Measurements from ENCODE around the gene SLC1A4.

SLC1A4 gene

DNA sequence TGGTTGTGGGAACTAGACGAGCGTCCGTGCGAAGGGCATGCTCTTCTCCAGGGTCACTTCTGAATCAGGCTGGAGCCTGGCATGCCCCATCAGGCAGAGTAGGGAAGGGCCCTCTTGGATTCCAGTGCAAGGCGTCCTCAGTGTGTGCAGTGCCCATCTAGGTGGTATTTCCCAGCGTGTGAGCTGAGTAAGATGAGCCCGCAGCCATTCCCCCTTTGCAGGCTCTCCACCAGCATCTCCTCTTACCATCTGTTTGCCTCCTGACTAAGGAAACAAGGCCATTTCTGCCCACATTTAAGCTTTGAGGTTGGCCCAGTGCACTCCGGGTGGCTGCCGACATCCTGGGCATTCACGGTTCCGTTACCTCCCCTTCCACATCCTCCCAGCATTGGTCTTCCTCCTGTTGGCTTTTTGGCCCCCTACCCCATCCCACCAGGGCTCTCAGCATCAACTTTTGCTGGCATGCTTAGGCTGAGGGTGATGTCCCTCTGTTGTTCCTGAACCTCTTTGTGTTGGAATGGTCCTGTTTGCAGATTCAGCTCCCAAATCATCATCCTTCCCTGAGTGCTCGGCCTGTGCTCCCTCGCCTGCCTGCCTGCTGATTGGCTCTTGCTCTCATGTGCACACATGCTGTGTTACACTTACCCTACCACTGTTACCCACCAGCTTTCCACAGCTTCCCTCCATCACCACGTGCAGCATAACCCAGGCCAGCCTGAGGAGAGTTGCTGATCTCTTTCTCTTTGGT, 78.8 kb downstream of the SLC1A4 start:
- no peak for FAIRE-seq
- no peak for DNase-seq (ENCODE audit: insufficient read length, low spot score)

DNA sequence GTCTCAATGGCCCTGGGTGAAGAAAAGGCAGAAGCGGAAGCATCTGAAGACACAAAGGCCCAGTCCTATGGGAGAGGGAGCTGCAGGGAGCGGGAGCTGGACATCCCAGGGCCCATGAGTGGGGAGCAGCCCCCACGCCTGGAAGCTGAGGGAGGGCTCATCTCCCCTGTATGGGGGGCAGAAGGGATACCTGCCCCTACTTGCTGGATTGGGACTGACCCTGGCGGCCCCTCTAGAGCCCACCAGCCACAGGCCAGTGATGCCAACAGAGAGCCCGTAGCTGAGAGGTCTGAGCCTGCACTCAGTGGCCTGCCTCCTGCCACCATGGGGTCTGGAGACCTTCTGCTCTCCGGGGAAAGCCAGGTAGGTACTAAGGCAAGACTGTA, 80.2 kb downstream of the SLC1A4 start:
- FAIRE-seq (no peak), DNase-seq (ENCODE audit: insufficient read length, low spot score) (no peak)

DNA sequence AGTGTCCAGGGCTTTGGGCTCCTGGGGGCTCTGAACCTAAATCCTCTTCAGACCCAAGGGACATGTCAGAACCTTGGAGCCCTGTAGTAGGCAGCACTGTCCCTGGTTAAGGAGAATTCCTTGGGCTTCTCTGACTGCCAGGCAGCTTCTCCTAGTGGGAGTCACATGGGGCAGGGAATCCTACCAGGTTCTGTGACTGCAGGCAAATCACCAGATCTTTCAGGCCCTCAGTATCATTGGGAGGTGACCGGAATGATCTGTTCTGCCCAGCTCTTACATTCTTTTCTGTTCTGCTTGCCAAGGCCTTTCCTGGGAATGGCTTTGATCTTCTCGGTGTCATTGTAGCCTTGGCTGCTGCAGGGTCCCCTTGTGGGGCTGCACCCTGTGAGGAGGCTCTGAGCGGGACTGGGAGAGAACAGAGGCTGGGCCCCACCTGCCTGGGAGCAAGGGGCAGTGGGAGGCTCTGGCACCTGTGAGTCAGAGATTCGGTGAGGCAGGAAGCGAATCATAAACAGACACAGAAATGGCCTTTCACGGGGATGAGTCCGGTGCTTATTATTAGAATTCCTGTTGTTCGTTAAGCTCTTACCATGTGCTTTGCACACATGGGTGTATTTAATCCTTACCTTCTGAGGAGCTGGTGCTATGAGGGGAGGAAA, 81.1 kb downstream of the SLC1A4 start:
- FAIRE-seq (no peak), DNase-seq (ENCODE audit: insufficient read length, low spot score) (no peak)

DNA sequence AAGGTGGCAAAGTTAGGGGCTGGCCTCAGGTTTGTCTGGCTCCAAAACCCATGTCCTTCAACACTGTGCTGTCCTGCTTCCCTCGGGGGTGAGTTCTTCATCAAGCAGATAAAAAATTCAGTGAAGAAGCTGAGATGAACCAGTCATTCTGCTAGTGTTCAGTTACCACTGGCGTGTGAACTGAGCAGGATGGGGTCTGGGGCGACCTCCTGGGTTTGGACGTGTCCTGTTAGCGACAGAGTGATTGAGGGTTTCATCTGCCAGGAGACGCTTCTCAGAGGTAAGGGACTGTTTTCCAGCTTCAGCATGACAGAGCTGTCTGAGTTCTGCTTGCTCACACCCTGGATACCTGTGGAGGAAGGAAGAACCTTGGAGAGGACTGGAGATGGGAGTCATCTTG, 81.7 kb downstream of the SLC1A4 start:
- FAIRE-seq (no peak), DNase-seq (ENCODE audit: insufficient read length, low spot score) (no peak)

DNA sequence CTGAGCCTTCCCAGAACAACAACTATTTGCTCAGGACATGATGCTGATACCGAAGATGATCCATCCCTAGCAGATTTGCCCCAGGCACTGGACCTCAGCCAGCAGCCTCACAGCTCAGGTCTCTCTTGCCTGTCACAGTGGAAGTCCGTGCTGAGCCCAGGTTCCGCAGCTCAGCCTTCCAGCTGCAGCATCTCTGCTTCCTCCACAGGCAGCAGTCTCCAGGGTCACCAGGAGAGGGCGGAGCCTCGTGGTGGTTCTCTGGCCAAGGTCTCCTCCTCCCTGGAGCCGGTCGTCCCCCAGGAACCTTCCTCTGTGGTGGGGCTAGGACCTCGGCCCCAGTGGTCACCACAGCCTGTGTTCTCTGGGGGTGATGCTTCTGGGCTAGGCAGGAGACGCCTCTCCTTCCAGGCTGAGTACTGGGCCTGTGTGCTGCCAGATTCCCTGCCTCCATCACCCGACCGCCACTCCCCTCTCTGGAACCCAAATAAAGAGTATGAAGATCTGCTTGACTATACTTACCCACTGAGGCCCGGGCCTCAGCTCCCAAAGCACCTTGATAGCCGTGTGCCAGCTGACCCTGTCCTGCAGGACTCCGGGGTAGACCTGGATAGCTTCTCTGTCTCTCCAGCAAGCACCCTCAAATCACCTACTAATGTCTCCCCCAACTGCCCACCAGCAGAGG, 82.4 kb downstream of the SLC1A4 start:
- FAIRE-seq (no peak), DNase-seq (ENCODE audit: insufficient read length, low spot score) (no peak)

DNA sequence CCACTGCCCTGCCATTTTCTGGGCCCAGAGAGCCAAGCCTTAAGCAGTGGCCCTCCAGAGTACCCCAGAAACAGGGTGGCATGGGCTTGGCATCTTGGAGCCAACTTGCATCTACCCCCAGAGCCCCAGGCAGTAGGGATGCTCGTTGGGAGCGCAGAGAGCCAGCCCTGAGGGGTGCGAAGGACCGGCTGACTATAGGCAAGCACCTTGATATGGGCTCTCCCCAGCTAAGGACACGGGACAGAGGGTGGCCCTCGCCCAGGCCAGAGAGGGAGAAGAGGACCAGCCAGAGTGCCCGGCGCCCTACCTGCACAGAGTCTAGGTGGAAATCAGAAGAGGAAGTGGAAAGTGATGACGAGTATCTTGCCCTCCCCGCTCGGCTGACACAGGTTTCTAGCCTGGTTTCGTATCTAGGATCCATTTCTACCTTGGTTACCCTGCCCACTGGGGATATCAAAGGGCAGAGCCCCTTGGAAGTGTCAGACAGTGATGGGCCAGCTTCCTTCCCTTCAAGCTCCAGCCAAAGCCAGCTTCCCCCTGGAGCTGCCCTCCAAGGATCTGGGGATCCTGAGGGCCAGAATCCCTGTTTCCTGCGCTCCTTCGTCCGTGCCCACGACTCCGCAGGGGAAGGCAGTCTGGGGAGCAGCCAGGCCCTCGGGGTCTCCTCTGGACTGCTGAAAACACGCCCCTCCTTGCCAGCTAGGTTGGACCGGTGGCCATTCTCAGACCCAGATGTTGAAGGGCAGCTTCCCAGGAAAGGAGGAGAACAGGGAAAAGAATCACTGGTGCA, 83.2 kb downstream of the SLC1A4 start:
- DNase-seq (ENCODE audit: insufficient read length, low spot score) = no peak
- no peak for FAIRE-seq

Data from GM19239 (cell line).